Endothelial cell of umbilical vein (primary cell): ENCODE data around the gene JPH2. TPM values are rescaled to one million over a fixed set of nuclear protein-coding genes. Genes with fewer than 3 reads are reported as not detected.

Experiments
- BruUV-seq: library from RNA; stranded (reverse); fragments of 400-500 nt; replicated peaks from 2 replicates; lab custom pipeline; 2021; lab: Mats Ljungman, UMichigan
- CTCF ChIA-PET: fragments of 300-600, 350-600 bp; sonication (Branson Sonifier 250); formaldehyde crosslinking; loops from one replicate; lab custom pipeline; 2021; ENCODE audit warnings: antibody characterized with exemption, inconsistent platforms; lab: Charles Lee
- POLR2A ChIA-PET: fragments of 300-600, 350-600 bp; sonication (Branson Sonifier 250); formaldehyde crosslinking; loops from one replicate; lab custom pipeline; 2021; ENCODE audit warnings: antibody characterized with exemption, inconsistent platforms; lab: Charles Lee
- DNase-seq: peaks from one replicate; pipeline ENCODE4 v3.0.0-alpha.2; 2011; ENCODE audit warnings: low read depth, low spot score
- FAIRE-seq: peaks from 2 replicates; lab custom pipeline; 2011; peaks lifted over from hg19 to GRCh38; lab: Jason Lieb, UNC
- H2AFZ ChIP-seq: 2 replicates; pipeline ENCODE4 v1.6.0; 2012; ENCODE audit warnings: low read depth, low read length, control low read depth, inconsistent platforms
- H3K27ac ChIP-seq: 2 replicates; pipeline ENCODE4 v1.5.1; 2011; ENCODE audit warnings: low read depth, mild to moderate bottlenecking, control low read depth, low read length, moderate library complexity; ENCODE audit not compliant: insufficient read depth
- H3K27me3 ChIP-seq, 2 experiments: 2 replicates each; pipeline versions ENCODE4 v1.6.0 to v1.6.1; 2011; ENCODE audit warnings: low read length in 2 of 2, mixed read lengths in 1 of 2; ENCODE audit not compliant: control insufficient read depth in 2 of 2, insufficient read depth in 2 of 2
- H3K36me3 ChIP-seq, 2 experiments: 2 replicates in 1 of 2; 3 replicates in 1 of 2; pipeline ENCODE4 v1.5.1; 2011; ENCODE audit warnings: low read length in 2 of 2, mild to moderate bottlenecking in 1 of 2, moderate library complexity in 1 of 2; ENCODE audit not compliant: control insufficient read depth in 2 of 2, insufficient read depth in 2 of 2; ENCODE audit errors: extremely low read depth in 1 of 2
- H3K4me1 ChIP-seq: 3 replicates; pipeline ENCODE4 v1.5.1; 2011; ENCODE audit warnings: mild to moderate bottlenecking, low read length; ENCODE audit not compliant: control insufficient read depth, insufficient read depth; ENCODE audit errors: extremely low read depth
- H3K4me2 ChIP-seq: 2 replicates; pipeline ENCODE4 v1.6.1; 2011; ENCODE audit warnings: low read length, control low read depth, mixed read lengths; ENCODE audit not compliant: insufficient read depth
- H3K4me3 ChIP-seq, 3 experiments: fragments of 200-600 bp in 1 of 3; sonication (generic), shearing (Covaris generic) in 1 of 3; replicated peaks in 1 of 3; 2 replicates each; pipeline ENCODE4 v1.5.1; 2011 to 2016; ENCODE audit warnings: control low read depth in 3 of 3, low read length in 3 of 3, mild to moderate bottlenecking in 2 of 3, inconsistent platforms in 1 of 3, low read depth in 1 of 3, moderate library complexity in 1 of 3; ENCODE audit not compliant: insufficient read depth in 1 of 3
- H3K79me2 ChIP-seq: 2 replicates; pipeline ENCODE4 v1.6.0; 2012; ENCODE audit warnings: low read length, inconsistent platforms; ENCODE audit not compliant: control insufficient read depth, insufficient read depth
- H3K9ac ChIP-seq: replicated peaks from 2 replicates; pipeline ENCODE3; 2011; ENCODE audit warnings: low read length, control low read depth; ENCODE audit not compliant: insufficient read depth; ENCODE audit errors: extremely low read depth
- H3K9me1 ChIP-seq: replicated peaks from 3 replicates; pipeline ENCODE4 v1.6.0; 2011; ENCODE audit warnings: mild to moderate bottlenecking, low read length; ENCODE audit not compliant: control insufficient read depth, insufficient read depth; ENCODE audit errors: extremely low read depth
- H3K9me3 ChIP-seq: replicated peaks from 2 replicates; pipeline ENCODE4 v1.5.1; 2012; ENCODE audit warnings: low read length, inconsistent platforms; ENCODE audit not compliant: control insufficient read depth, insufficient read depth
- H4K20me1 ChIP-seq: replicated peaks from 2 replicates; pipeline ENCODE3; 2011; ENCODE audit warnings: mild to moderate bottlenecking, low read length; ENCODE audit not compliant: control insufficient read depth, insufficient read depth; ENCODE audit errors: extremely low read depth
- CTCF ChIP-seq, 2 donors: IDR thresholded peaks; 1 replicate in 1 of 2; 2 replicates in 1 of 2; pipeline ENCODE4 v1.5.1; 2011; ENCODE audit warnings: low read length in 2 of 2, mild to moderate bottlenecking in 2 of 2, moderate library complexity in 2 of 2, control low read depth in 1 of 2, inconsistent platforms in 1 of 2, low read depth in 1 of 2; ENCODE audit not compliant: insufficient read depth in 1 of 2; ENCODE audit errors: extremely low read depth in 1 of 2
- EZH2 ChIP-seq: IDR thresholded peaks from 2 replicates; pipeline ENCODE4 v1.6.1; 2012; ENCODE audit warnings: borderline replicate concordance, low read depth, mild to moderate bottlenecking, moderate library complexity, low read length, inconsistent platforms; ENCODE audit not compliant: severe bottlenecking
- FOS ChIP-seq: IDR thresholded peaks from 2 replicates; pipeline ENCODE4 v1.6.1; 2011; ENCODE audit warnings: mild to moderate bottlenecking, low read length, moderate library complexity, borderline replicate concordance; ENCODE audit not compliant: insufficient read depth
- GATA2 ChIP-seq: IDR thresholded peaks from 2 replicates; pipeline ENCODE4 v1.7.0; 2011; ENCODE audit warnings: low read depth, mild to moderate bottlenecking, moderate library complexity, mixed read lengths, low read length; ENCODE audit not compliant: insufficient read length, insufficient read depth
- JUN ChIP-seq: IDR thresholded peaks from 2 replicates; pipeline ENCODE4 v1.6.1; 2011; ENCODE audit warnings: borderline replicate concordance, low read depth; ENCODE audit not compliant: insufficient read length, insufficient read depth
- MAX ChIP-seq: IDR thresholded peaks from 2 replicates; pipeline ENCODE4 v1.6.1; 2011; ENCODE audit not compliant: insufficient read depth, insufficient read length
- MYC ChIP-seq: IDR thresholded peaks from one replicate; pipeline ENCODE4 v1.6.1; 2011; ENCODE audit warnings: mild to moderate bottlenecking, low read depth, low read length
- POLR2A ChIP-seq: IDR thresholded peaks from 2 replicates; pipeline ENCODE4 v1.6.1; 2012; ENCODE audit warnings: low read depth, mild to moderate bottlenecking, control low read depth, low read length
- POLR2AphosphoS5 ChIP-seq: IDR thresholded peaks from 2 replicates; pipeline ENCODE4 v1.6.1; 2012; ENCODE audit warnings: low read depth, mild to moderate bottlenecking, control low read depth, low read length, moderate library complexity; ENCODE audit not compliant: insufficient read depth
- dilution Hi-C: fragments of 300-500 bp; cut with MboI; formaldehyde crosslinking; loops from one replicate; pipeline ENCODE4 v1.15.0; 2019; ENCODE audit warnings: low sequenced_read_pairs; ENCODE audit not compliant: extremely low pct_ligation_motif_present
- intact Hi-C: fragments of 100-400 bp; cut with micrococcal nuclease; formaldehyde crosslinking; loops from one replicate; pipeline ENCODE4 v1.10.0; 2022
- polyA plus RNA-seq, 4 experiments: library from polyadenylated mRNA; depleted of rRNA in 3 of 4; stranded (reverse) in 3 of 4; unstranded in 1 of 4; fragments of >200 nt; gene quantifications; 2 replicates each; pipeline versions ENCODE4 v1.2.1 to v1.2.3, GENCODE V29; 2011 to 2012; ENCODE audit warnings: missing spikeins in 1 of 4
- total RNA-seq: library from RNA; stranded (reverse); gene quantifications from 2 replicates; pipeline ENCODE4 v1.2.3, GENCODE V29; 2021

The JPH2 gene
- total and polyA plus RNA-seq, 2 donors (not counting 3 experiments of a cell fraction or from before 2014, with no cell fraction given) = not detected

GRCh38 chr20:44212792-44213191 is 25.8 kb upstream of the JPH2 start:
- no TSS peak for BruUV-seq
- H3K4me2 ChIP-seq = no peak overlapping the region
- peaks cover 4% of the 10 kb centered on the region for H4K20me1 ChIP-seq
- DNase-seq (no peak), FAIRE-seq (no peak)
- intact Hi-C loops = loop anchor here (10.0 kb wide), 1 partner anchor 258 kb away; no protein-coding TSS in a partner anchor
- POLR2A ChIA-PET = interaction anchor here (0.6 to 0.7 kb wide), 2 partner anchors 98 to 329 kb away, joined by 3 read pairs; no protein-coding TSS in a partner anchor
- TF ChIP-seq GATA2 (no peak), POLR2AphosphoS5 (no peak), POLR2A (no peak), FOS (no peak), MAX (no peak), MYC (no peak), CTCF (IDR thresholded peaks at IDR 0.05; ENCODE audit: extremely low read depth in 1 of 2, insufficient read depth in 1 of 2, low read depth in 1 of 2, low read length in 2 of 2) (no peak), EZH2 (no peak), JUN (no peak)
- no peaks in the 10 kb centered on the region for H3K9me1 ChIP-seq
- peaks cover 0 to 1% of the 10 kb centered on the region in 2 experiments for H3K36me3 ChIP-seq
- dilution Hi-C loops = no loop called here
- H3K4me3 ChIP-seq = no peak overlapping the region
- no peak overlapping the region for H3K9ac ChIP-seq
- H3K27me3 ChIP-seq = no peaks in the 10 kb centered on the region
- no peak overlapping the region for H2AFZ ChIP-seq
- no peaks in the 10 kb centered on the region for H3K9me3 ChIP-seq
- peaks cover 25% of the 10 kb centered on the region for H3K79me2 ChIP-seq
- CTCF ChIA-PET = interaction anchor here (1.6 to 9.7 kb wide), 2 partner anchors 23 to 99 kb away, joined by 5 to 199 read pairs; partner anchors contain the start of gene FITM2
- H3K4me1 ChIP-seq = peaks cover 22% of the 10 kb centered on the region
- no peak overlapping the region for H3K27ac ChIP-seq
